HEK293 (cell line): ENCODE measurements around the gene NPM3.

Experiments used
- GLIS1 ChIP-seq: fragments of 450-650 bp; formaldehyde crosslinking; IDR thresholded peaks from 2 replicates; pipeline ENCODE4 v1.5.1; 2016; ENCODE audit warnings: missing biosample characterization, missing genetic modification characterization
- HOXA7 ChIP-seq: sonication (generic); formaldehyde crosslinking; IDR thresholded peaks from 2 replicates; pipeline ENCODE4 v1.8.1; 2022; ENCODE audit warnings: missing genetic modification reagents, borderline replicate concordance
- KLF7 ChIP-seq: fragments of 450-650 bp; formaldehyde crosslinking; IDR thresholded peaks from 2 replicates; pipeline ENCODE4 v1.5.1; 2016; ENCODE audit warnings: missing biosample characterization, missing genetic modification characterization, borderline replicate concordance
- ZBTB49 ChIP-seq: fragments of 450-650 bp; formaldehyde crosslinking; IDR thresholded peaks from 2 replicates; pipeline ENCODE4 v1.5.1; 2016; ENCODE audit warnings: missing biosample characterization, missing genetic modification characterization, low read depth
- ZBTB8A ChIP-seq: fragments of 450-650 bp; formaldehyde crosslinking; IDR thresholded peaks from 2 replicates; pipeline ENCODE4 v1.5.1; 2016; ENCODE audit warnings: missing biosample characterization, missing genetic modification characterization
- ZNF280D ChIP-seq: fragments of 450-650 bp; formaldehyde crosslinking; IDR thresholded peaks from 2 replicates; pipeline ENCODE4 v1.5.1; 2016; ENCODE audit warnings: missing biosample characterization, missing genetic modification characterization
- ZNF362 ChIP-seq: fragments of 450-650 bp; formaldehyde crosslinking; IDR thresholded peaks from 2 replicates; pipeline ENCODE4 v1.5.1; 2016; ENCODE audit warnings: missing biosample characterization, missing genetic modification characterization
- ZNF37A ChIP-seq: fragments of 450-650 bp; IDR thresholded peaks from 2 replicates; pipeline ENCODE4 v1.5.1; 2018; ENCODE audit warnings: missing biosample characterization, missing genetic modification characterization
- ZNF394 ChIP-seq: fragments of 450-650 bp; formaldehyde crosslinking; IDR thresholded peaks from 2 replicates; pipeline ENCODE4 v1.5.1; 2016; ENCODE audit warnings: missing biosample characterization, missing genetic modification characterization, mild to moderate bottlenecking, moderate library complexity, borderline replicate concordance
- ZNF501 ChIP-seq: fragments of 450-650 bp; formaldehyde crosslinking; IDR thresholded peaks from 2 replicates; pipeline ENCODE4 v1.5.1; 2016; ENCODE audit warnings: missing biosample characterization, missing genetic modification characterization
- ZNF560 ChIP-seq: fragments of 450-650 bp; formaldehyde crosslinking; IDR thresholded peaks from 2 replicates; pipeline ENCODE4 v1.5.1; 2017; ENCODE audit warnings: missing biosample characterization, missing genetic modification characterization, borderline replicate concordance
- ZNF776 ChIP-seq: fragments of 450-650 bp; formaldehyde crosslinking; IDR thresholded peaks from 2 replicates; pipeline ENCODE4 v1.5.0; 2017; ENCODE audit warnings: missing biosample characterization, missing genetic modification characterization, borderline replicate concordance
- ZNF785 ChIP-seq: fragments of 450-650 bp; formaldehyde crosslinking; IDR thresholded peaks from 2 replicates; pipeline ENCODE4 v1.5.1; 2016; ENCODE audit warnings: missing biosample characterization, missing genetic modification characterization
- ZXDB ChIP-seq: fragments of 450-650 bp; formaldehyde crosslinking; IDR thresholded peaks from 2 replicates; pipeline ENCODE4 v1.5.1; 2016; ENCODE audit warnings: missing biosample characterization, missing genetic modification characterization
- TF ChIP-seq, protein P1 (sequence below): fragments of 450-650 bp; formaldehyde crosslinking; IDR thresholded peaks from 2 replicates; pipeline ENCODE4 v1.5.1; 2016; ENCODE audit warnings: missing biosample characterization, missing genetic modification characterization
- TF ChIP-seq, protein P2 (sequence below): fragments of 450-650 bp; formaldehyde crosslinking; IDR thresholded peaks from 2 replicates; pipeline ENCODE4 v1.5.1; 2016; ENCODE audit warnings: missing biosample characterization, missing genetic modification characterization, low read depth
- TF ChIP-seq, protein P3 (sequence below): fragments of 450-650 bp; formaldehyde crosslinking; IDR thresholded peaks from 2 replicates; pipeline ENCODE4 v1.5.1; 2017; ENCODE audit warnings: missing biosample characterization, missing genetic modification characterization
- TF ChIP-seq, protein P4 (sequence below): fragments of 450-650 bp; formaldehyde crosslinking; IDR thresholded peaks from 2 replicates; pipeline ENCODE4 v1.5.1; 2016; ENCODE audit warnings: missing biosample characterization, missing genetic modification characterization

The NPM3 gene

DNA sequence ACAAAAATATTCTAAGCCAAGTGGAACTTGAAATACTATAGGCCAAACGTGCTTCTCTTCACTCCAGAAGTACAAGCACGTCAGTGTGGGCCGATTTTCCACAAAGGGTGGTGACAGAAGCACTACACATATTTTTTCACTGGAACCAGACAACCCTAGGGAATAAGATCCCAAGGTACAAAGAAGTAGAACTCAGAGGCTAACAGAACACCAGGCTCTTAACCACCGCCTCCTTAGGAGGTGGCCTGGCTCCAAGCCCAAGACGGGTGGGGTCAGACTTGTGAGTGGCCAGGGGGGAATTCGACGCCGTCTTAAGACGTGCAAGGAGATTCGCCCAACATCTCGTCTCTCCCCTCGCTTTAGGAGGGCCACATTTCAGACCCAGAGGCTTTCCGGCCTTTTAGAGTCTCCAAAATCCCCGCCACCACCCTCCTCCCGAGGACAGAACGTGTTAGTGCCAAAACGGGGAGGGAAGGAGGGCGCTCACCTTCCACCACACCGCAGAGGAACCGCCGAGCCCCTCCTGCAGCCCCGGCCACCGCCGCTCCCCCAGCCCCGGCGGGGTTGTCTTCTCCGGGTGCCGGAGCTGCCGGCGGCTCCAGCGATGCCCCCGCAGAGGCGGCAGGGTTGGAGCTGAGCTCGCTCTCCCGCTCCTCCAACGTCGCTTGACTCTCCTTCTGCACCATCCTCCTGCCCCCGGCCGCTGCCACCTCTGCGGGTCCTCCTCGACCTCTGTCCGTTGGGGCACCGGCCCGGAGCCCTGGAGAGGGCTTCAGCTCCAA lies 34.3 kb upstream of the NPM3 start (continued):
- no peak for TF ChIP-seq ZNF394 (tag by site-specific recombination)
- TF ChIP-seq ZNF785 (tag by site-specific recombination) = no peak
- TF ChIP-seq ZNF776 (tag by site-specific recombination) = no peak
- TF ChIP-seq, protein P1, sequence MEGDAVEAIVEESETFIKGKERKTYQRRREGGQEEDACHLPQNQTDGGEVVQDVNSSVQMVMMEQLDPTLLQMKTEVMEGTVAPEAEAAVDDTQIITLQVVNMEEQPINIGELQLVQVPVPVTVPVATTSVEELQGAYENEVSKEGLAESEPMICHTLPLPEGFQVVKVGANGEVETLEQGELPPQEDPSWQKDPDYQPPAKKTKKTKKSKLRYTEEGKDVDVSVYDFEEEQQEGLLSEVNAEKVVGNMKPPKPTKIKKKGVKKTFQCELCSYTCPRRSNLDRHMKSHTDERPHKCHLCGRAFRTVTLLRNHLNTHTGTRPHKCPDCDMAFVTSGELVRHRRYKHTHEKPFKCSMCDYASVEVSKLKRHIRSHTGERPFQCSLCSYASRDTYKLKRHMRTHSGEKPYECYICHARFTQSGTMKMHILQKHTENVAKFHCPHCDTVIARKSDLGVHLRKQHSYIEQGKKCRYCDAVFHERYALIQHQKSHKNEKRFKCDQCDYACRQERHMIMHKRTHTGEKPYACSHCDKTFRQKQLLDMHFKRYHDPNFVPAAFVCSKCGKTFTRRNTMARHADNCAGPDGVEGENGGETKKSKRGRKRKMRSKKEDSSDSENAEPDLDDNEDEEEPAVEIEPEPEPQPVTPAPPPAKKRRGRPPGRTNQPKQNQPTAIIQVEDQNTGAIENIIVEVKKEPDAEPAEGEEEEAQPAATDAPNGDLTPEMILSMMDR (tag by site-specific recombination) = no peak
- TF ChIP-seq ZNF362 (tag by site-specific recombination) = no peak
- peak; percentile 75 for TF ChIP-seq GLIS1
- no peak for TF ChIP-seq HOXA7 (CRISPR knock-in tag)
- TF ChIP-seq ZBTB49 (tag by site-specific recombination) = no peak
- TF ChIP-seq, protein P2, sequence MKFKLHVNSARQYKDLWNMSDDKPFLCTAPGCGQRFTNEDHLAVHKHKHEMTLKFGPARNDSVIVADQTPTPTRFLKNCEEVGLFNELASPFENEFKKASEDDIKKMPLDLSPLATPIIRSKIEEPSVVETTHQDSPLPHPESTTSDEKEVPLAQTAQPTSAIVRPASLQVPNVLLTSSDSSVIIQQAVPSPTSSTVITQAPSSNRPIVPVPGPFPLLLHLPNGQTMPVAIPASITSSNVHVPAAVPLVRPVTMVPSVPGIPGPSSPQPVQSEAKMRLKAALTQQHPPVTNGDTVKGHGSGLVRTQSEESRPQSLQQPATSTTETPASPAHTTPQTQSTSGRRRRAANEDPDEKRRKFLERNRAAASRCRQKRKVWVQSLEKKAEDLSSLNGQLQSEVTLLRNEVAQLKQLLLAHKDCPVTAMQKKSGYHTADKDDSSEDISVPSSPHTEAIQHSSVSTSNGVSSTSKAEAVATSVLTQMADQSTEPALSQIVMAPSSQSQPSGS (tag by site-specific recombination) = no peak
- TF ChIP-seq, protein P3, sequence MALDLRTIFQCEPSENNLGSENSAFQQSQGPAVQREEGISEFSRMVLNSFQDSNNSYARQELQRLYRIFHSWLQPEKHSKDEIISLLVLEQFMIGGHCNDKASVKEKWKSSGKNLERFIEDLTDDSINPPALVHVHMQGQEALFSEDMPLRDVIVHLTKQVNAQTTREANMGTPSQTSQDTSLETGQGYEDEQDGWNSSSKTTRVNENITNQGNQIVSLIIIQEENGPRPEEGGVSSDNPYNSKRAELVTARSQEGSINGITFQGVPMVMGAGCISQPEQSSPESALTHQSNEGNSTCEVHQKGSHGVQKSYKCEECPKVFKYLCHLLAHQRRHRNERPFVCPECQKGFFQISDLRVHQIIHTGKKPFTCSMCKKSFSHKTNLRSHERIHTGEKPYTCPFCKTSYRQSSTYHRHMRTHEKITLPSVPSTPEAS = 0 out of 2 replicates have a peak, but pooled peaks have one; percentile 16
- TF ChIP-seq ZBTB8A (tag by site-specific recombination) = peak; percentile 96; the same call in 1 of the 2 replicates
- TF ChIP-seq ZNF280D (tag by site-specific recombination) = no peak
- TF ChIP-seq ZXDB (tag by site-specific recombination) = no peak
- TF ChIP-seq, protein P4, sequence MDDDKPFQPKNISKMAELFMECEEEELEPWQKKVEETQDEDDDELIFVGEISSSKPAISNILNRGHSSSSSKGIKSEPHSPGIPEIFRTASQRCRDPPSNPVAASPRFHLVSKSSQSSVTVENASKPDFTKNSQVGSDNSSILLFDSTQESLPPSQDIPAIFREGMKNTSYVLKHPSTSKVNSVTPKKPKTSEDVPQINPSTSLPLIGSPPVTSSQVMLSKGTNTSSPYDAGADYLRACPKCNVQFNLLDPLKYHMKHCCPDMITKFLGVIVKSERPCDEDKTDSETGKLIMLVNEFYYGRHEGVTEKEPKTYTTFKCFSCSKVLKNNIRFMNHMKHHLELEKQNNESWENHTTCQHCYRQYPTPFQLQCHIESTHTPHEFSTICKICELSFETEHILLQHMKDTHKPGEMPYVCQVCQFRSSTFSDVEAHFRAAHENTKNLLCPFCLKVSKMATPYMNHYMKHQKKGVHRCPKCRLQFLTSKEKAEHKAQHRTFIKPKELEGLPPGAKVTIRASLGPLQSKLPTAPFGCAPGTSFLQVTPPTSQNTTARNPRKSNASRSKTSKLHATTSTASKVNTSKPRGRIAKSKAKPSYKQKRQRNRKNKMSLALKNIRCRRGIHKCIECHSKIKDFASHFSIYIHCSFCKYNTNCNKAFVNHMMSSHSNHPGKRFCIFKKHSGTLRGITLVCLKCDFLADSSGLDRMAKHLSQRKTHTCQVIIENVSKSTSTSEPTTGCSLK (tag by site-specific recombination) = no peak
- no peak for TF ChIP-seq KLF7
- no peak for TF ChIP-seq ZNF501 (tag by site-specific recombination)
- TF ChIP-seq ZNF560 (tag by site-specific recombination) = no peak
- TF ChIP-seq ZNF37A (tag by site-specific recombination) = no peak
- TF ChIP-seq, all 188 proteins: peak for 27
